ENCODE data around the gene CATSPER1. TPM values are rescaled to one million over a fixed set of nuclear protein-coding genes. Genes with fewer than 3 reads are reported as not detected.
A peak's percentile ranks its signal among the peaks of the same experiment; 100 is the strongest.

CATSPER1 gene
- polyA plus RNA-seq, 2 of the 4 experiments (the other 2 are of a cell fraction) = 0.46 to 0.97 TPM

DNA sequence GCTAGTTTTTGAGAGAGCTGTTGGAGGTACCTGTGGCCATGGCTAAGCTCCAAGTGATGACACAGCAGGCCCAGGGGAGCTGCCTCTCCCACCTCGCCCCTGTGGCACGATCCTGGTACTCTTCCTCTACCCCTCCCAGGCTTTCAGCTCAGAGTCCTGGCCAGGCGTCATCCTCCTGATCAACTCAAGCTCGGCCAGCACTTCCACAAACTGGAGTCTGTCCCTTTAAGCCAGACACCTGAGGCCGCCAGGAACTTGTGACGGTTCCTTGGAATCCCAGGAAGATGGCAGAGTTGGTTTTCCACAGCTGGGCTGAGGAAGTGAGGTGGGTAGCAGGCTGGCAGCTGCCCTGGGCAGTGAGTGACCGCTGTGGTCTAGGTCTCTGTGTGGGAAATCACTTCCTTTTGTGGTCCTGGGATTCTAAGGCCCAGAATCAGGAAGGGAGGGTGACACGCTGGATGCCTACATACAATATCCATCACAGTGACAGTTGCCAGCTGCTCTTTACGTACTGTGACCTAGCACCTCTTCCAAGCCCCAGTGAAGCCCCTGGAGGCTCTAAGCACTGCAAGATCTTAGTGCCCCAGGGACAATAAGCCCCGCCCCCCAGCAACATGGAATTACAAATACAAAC, 17.7 kb downstream of the CATSPER1 start:
- no peak for FAIRE-seq
- 50% methylated on average over 9 of the region's 10 CpGs for WGBS (ENCODE audit: missing lambda C conversion rate)
- 0 out of 6 replicates have a peak overlapping the region, but pooled peaks of 1 of the 2 experiments have one; percentile 41 for H3K27ac ChIP-seq
- no peaks in the 10 kb centered on the region for H3K9me3 ChIP-seq
- ChIA-PET CTCF (interaction anchor here (0.7 to 11.6 kb wide), 10 partner anchors 13 to 354 kb away, joined by 3 to 121 read pairs (median 4); no protein-coding TSS in a partner anchor), POLR2A (no interaction called here)
- no peak for DNase-seq (ENCODE audit: low read depth in 1 of 2, low spot score in 1 of 2)
- ATAC-seq = peak; percentile 8 to 21; a peak in 5 of 6 replicates
- no peak overlapping the region for H3K4me3 ChIP-seq
- H3K4me1 ChIP-seq = peaks cover 5% of the 10 kb centered on the region; the same call in 2 of the 3 replicates
- TF ChIP-seq JUN (IDR thresholded peaks at IDR 0.05) (no peak), TP53 (CRISPR knock-in tag; IDR thresholded peaks at IDR 0.05) (no peak), HOXB5 (CRISPR knock-in tag; IDR thresholded peaks at IDR 0.05) (no peak), RARB (CRISPR knock-in tag; IDR thresholded peaks at IDR 0.05) (no peak), HDAC2 (IDR thresholded peaks at IDR 0.05) (no peak), KDM1A (IDR thresholded peaks at IDR 0.05; ENCODE audit: low read depth) (no peak), HOXA7 (CRISPR knock-in tag; IDR thresholded peaks at IDR 0.05) (no peak), MAZ (IDR thresholded peaks at IDR 0.05; ENCODE audit: borderline replicate concordance, low read depth, low read length) (no peak)
- TF ChIP-seq, protein P1, sequence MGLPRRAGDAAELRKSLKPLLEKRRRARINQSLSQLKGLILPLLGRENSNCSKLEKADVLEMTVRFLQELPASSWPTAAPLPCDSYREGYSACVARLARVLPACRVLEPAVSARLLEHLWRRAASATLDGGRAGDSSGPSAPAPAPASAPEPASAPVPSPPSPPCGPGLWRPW (IDR thresholded peaks at IDR 0.05) = no peak
- TF ChIP-seq, protein P2, sequence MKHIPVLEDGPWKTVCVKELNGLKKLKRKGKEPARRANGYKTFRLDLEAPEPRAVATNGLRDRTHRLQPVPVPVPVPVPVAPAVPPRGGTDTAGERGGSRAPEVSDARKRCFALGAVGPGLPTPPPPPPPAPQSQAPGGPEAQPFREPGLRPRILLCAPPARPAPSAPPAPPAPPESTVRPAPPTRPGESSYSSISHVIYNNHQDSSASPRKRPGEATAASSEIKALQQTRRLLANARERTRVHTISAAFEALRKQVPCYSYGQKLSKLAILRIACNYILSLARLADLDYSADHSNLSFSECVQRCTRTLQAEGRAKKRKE (CRISPR knock-in tag; IDR thresholded peaks at IDR 0.05; ENCODE audit: low read depth) = no peak
- TF ChIP-seq, protein P3, sequence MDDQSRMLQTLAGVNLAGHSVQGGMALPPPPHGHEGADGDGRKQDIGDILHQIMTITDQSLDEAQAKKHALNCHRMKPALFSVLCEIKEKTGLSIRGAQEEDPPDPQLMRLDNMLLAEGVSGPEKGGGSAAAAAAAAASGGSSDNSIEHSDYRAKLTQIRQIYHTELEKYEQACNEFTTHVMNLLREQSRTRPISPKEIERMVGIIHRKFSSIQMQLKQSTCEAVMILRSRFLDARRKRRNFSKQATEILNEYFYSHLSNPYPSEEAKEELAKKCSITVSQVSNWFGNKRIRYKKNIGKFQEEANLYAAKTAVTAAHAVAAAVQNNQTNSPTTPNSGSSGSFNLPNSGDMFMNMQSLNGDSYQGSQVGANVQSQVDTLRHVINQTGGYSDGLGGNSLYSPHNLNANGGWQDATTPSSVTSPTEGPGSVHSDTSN (IDR thresholded peaks at IDR 0.05) = no peak
- TF ChIP-seq, protein P4, sequence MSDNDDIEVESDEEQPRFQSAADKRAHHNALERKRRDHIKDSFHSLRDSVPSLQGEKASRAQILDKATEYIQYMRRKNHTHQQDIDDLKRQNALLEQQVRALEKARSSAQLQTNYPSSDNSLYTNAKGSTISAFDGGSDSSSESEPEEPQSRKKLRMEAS (IDR thresholded peaks at IDR 0.05) = no peak
- H3K4me2 ChIP-seq = no peak overlapping the region

DNA sequence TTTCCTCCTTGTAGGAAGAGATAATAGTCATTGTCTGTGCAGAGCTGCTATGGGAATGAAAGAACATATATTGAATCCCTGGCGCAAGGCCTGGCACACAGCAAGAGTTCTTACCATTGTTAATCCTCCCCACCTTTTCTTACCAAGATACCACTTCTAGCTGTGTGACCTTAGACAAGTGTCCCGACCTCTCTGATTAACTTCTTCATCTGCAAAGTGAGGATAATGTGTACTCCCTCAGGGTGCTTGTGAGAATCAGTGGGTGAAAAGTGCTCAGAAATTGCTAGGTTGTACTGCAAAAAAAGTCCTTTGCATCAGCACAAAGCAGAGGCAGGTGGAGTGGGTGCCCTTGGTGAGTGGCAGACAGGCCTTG, 18.2 kb downstream of the CATSPER1 start:
- POLR2A ChIA-PET = no interaction called here

DNA sequence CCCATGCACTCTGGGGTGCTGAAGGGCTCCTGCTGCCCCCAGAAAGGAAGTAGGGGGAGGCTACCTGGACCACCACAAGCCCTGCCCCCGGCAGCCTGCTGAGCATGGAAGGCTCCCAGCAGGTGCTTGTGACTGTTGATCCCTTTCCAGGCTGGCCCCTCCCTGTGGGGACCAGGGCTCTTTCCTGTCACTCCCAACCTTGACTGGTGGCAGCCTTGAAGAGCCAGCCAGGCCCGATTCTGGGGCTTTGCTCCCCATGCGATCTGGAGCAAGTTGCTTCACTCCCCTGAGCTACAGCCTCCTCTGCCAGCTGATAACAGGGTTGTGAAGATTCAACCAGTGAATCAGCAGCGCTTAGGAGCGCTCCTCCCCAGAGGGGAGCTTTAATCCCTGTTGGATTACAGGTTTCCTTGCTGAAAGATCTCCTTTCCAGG, 19.1 kb downstream of the CATSPER1 start:
- ATAC-seq (peak; percentile 11 to 20; a peak in 4 of 6 replicates), FAIRE-seq (no peak), DNase-seq (ENCODE audit: low read depth in 1 of 2, low spot score in 1 of 2) (no peak)
- H3K27ac ChIP-seq = no peak overlapping the region
- no peak for TF ChIP-seq SMC3 (IDR thresholded peaks at IDR 0.05)
- TF ChIP-seq, protein P5, sequence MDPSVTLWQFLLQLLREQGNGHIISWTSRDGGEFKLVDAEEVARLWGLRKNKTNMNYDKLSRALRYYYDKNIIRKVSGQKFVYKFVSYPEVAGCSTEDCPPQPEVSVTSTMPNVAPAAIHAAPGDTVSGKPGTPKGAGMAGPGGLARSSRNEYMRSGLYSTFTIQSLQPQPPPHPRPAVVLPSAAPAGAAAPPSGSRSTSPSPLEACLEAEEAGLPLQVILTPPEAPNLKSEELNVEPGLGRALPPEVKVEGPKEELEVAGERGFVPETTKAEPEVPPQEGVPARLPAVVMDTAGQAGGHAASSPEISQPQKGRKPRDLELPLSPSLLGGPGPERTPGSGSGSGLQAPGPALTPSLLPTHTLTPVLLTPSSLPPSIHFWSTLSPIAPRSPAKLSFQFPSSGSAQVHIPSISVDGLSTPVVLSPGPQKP (IDR thresholded peaks at IDR 0.05; ENCODE audit: low read depth, low read length) = no peak
- no peak for TF ChIP-seq FOSL2 (IDR thresholded peaks at IDR 0.05)
- no peak for TF ChIP-seq FOSL2 (CRISPR knock-in tag; IDR thresholded peaks at IDR 0.05)
- TF ChIP-seq FOSB (CRISPR knock-in tag; IDR thresholded peaks at IDR 0.05) = no peak
- TF ChIP-seq ZFP36 (IDR thresholded peaks at IDR 0.05; ENCODE audit: borderline replicate concordance, partially characterized antibody) = no peak
- TF ChIP-seq POLR2AphosphoS2 (conservative IDR thresholded peaks at IDR 0.05; ENCODE audit: low read length) = no peak
- no peak for TF ChIP-seq MAFK (IDR thresholded peaks at IDR 0.05; ENCODE audit: partially characterized antibody)
- no peak for TF ChIP-seq EHF (CRISPR knock-in tag; IDR thresholded peaks at IDR 0.05)
- TF ChIP-seq TFCP2L1 (CRISPR knock-in tag; IDR thresholded peaks at IDR 0.05) = no peak; the same call in 1 of the 2 replicates
- TF ChIP-seq, protein P6, sequence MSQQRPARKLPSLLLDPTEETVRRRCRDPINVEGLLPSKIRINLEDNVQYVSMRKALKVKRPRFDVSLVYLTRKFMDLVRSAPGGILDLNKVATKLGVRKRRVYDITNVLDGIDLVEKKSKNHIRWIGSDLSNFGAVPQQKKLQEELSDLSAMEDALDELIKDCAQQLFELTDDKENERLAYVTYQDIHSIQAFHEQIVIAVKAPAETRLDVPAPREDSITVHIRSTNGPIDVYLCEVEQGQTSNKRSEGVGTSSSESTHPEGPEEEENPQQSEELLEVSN (IDR thresholded peaks at IDR 0.05; ENCODE audit: borderline replicate concordance, low read depth) = no peak
- no peak for TF ChIP-seq FOXS1 (CRISPR knock-in tag; IDR thresholded peaks at IDR 0.05)
- no peaks in the 10 kb centered on the region for H3K9me3 ChIP-seq
- no peak overlapping the region for H3K4me2 ChIP-seq
- CTCF ChIA-PET = interaction anchor here (1.0 to 11.6 kb wide), 5 partner anchors 9 to 61 kb away, joined by 3 to 121 read pairs (median 5); no protein-coding TSS in a partner anchor
- POLR2A ChIA-PET = interaction anchor here (0.6 kb wide), 1 partner anchor 8 kb away, joined by 3 read pairs; no protein-coding TSS in a partner anchor
- H3K4me3 ChIP-seq = no peak overlapping the region
- WGBS (ENCODE audit: missing lambda C conversion rate) = 61% methylated on average over 4 of the region's 5 CpGs
- H3K4me1 ChIP-seq = peaks cover 10% of the 10 kb centered on the region; the same call in 2 of the 3 replicates

More for the DNA sequence above, 18.2 kb downstream of the CATSPER1 start:
- FAIRE-seq (no peak), ATAC-seq (no peak; a peak in 2 of 6 replicates), DNase-seq (ENCODE audit: low read depth in 1 of 2, low spot score in 1 of 2) (no peak)
- no peak for TF ChIP-seq FOSB (CRISPR knock-in tag; IDR thresholded peaks at IDR 0.05)
- TF ChIP-seq ZFP36 (IDR thresholded peaks at IDR 0.05; ENCODE audit: borderline replicate concordance, partially characterized antibody) = peak; percentile 68
- TF ChIP-seq, protein P7, sequence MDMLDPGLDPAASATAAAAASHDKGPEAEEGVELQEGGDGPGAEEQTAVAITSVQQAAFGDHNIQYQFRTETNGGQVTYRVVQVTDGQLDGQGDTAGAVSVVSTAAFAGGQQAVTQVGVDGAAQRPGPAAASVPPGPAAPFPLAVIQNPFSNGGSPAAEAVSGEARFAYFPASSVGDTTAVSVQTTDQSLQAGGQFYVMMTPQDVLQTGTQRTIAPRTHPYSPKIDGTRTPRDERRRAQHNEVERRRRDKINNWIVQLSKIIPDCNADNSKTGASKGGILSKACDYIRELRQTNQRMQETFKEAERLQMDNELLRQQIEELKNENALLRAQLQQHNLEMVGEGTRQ (IDR thresholded peaks at IDR 0.05) = no peak
- TF ChIP-seq HOXB5 (CRISPR knock-in tag; IDR thresholded peaks at IDR 0.05) = no peak
- no peak for TF ChIP-seq FOXS1 (CRISPR knock-in tag; IDR thresholded peaks at IDR 0.05)
- TF ChIP-seq TFCP2L1 (CRISPR knock-in tag; IDR thresholded peaks at IDR 0.05) = no peak
- Histone ChIP-seq H3K27ac (0 out of 6 replicates have a peak overlapping the region, but pooled peaks of 1 of the 2 experiments have one; percentile 41), H3K4me1 (peaks cover 10% of the 10 kb centered on the region; the same call in 2 of the 3 replicates), H3K9me3 (no peaks in the 10 kb centered on the region), H3K4me3 (no peak overlapping the region), H3K4me2 (no peak overlapping the region)
- CTCF ChIA-PET = interaction anchor here (0.8 to 11.6 kb wide), 8 partner anchors 13 to 124 kb away, joined by 3 to 121 read pairs (median 5); no protein-coding TSS in a partner anchor
- 94% methylated on average over 2 of the region's 2 CpGs for WGBS (ENCODE audit: missing lambda C conversion rate)
